Activated T-cell treated with anti-CD3 and anti-CD28 coated beads for 1 hour (primary cell): ENCODE data around the gene SLC6A20.
"Not testable (repeated sequence)": the region's sequence is repeated elsewhere in the genome, so short reads cannot be mapped to it uniquely, and the experiment has no call there.

ENCODE experiments used
- DNase-seq: peaks from one replicate; pipeline ENCODE4 v3.0.0-alpha.2; 2020; ENCODE audit warnings: low read depth

Gene SLC6A20

DNA sequence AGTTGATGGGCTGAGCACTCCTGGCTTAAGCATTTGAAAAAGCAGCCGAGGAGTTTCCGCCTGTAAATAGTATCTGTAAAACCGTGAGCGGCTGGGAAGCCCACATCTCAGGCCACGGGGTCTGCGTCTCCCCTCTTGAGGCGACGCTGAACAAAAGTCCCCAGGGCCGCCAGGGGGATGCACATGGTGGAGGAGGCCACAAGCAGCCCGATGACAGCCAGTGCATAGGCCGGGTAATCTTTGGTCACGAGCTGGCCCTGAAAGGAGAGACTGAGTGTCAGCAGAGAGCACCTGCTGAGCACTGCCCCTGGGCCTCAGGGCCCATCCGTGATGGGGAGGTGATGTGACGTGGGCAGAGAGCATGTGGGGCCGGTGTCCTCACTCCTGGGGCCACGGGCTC lies 37.5 kb downstream of the SLC6A20 start:
- no peak for DNase-seq

DNA sequence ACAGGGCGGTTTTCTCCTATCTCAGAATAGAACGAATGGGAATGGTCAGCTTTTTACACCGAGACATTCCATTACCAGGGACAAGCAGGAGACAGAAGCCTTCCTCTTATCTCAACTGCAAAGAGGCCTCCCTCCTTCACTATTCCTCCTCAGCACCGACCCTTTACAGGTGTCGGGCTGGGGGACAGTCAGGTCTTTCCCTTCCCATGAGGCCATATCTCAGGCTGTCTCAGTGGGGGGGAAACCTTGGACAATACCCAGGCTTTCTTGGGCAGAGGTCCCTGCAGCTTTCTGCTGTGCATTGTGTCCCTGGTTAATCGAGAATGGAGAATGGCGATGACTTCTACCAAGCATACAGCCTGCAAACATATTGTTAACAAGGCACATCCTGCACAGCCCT lies 39.2 kb downstream of the SLC6A20 start:
- DNase-seq = not testable (repeated sequence)

DNA sequence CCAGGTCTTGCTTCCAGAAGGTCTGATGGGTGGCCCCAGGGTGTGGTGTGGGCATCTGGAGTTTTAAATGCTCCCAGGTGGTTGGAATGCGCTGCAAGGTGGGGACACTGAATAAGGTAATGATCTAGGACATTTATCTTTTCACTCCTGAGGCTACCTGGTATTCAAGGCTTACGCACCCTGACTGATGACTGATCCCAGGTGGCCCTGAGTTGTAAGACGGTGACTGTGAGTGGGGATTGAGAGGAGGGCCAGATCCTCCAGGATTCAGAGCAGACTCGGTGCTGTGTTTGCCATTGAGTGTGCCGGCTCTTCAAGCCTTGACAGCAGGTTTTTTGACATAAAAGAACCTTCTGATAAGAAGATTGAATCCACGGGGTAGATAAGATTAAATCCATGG lies 40.3 kb downstream of the SLC6A20 start:
- DNase-seq = no peak

DNA sequence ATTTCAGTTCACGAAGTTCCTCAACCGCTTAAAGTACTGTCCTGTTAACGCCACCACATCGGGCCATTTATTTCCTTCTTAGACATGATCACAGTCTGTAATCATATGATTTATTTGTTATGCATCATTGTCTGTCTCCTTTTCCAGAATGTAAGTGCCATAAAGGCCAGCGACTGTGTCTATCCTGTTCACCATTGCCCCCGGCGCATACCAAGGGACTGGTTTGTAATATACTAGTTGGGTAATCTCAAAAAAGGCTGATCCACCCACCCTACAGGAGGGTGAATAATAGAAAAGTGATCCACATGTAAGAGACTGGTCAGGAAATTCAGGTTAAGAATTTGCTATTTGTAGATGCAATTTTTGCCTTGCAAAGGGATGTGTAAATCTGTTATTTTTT lies 41.9 kb downstream of the SLC6A20 start:
- DNase-seq = no peak

DNA sequence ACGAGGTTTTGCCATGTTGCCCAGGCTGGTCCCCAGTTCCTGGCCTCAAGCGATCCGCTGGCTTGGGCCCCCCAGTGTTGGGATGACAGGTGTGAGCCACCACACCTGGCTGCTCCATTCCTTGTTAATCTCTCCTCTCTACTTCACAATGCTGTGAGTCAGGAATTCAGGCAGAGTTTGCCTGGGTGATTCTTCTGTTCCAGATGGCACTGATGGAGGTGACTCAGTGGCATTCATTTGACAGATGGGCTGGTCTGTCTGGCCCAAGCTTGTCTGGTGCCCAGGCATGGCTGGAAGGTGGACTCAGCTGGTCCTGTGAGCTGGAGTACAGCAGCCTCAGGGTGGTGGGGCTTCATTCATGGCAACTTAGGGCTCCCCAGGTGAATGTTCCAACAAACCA lies 43.2 kb downstream of the SLC6A20 start:
- DNase-seq = no peak

DNA sequence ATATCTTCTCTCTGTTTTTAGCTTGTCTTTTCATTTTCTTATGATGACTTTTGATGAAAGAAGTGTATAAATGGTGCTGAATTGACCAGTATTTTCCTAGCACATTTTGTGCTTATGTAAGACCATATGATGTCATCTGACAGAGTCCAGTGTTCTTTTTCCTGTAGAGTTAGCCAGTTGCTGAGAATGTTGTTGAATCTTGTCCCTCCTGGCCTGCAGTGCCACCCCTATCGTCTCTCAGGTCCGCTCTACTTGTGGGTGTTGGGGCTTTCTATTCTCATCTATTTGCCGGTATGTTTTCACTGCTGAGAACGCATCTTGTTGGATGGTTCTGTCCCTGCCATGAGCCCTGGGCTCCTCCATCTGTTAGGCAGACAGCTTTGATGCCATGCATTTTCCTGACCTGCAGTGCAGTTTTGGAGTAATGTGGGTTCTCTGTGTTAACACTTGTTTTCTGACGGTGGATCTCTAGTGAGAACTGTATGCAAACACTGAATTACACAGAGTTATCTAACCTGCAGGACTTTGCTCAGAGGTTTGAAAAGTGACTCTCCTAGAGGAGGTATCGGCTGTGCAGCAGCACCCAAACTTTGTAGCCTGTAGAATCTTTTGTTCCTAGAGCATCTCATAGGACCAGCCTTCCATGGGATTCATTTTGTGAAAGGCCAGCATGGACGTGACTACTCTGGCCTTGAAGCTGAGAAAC lies 44.6 kb downstream of the SLC6A20 start:
- no peak for DNase-seq

DNA sequence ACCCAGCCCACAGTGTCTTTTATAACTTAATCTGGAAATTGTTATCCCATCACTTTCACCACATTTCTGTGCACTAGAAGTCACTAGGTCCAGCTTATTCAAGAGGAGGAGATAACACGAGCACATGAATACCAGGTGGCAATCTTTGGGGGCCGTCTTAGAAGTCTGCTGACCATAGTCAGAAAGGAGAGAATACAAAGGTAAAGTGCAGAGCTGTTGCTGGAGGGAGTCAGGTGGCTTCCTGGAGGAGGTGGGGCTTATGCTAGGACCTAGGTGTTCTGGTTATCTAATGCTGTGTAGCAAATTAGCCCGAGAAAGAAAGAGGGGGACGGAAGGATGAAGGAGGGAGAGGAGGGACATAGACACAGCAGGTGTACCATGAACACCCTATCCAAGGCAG lies 46.5 kb downstream of the SLC6A20 start:
- no peak for DNase-seq

DNA sequence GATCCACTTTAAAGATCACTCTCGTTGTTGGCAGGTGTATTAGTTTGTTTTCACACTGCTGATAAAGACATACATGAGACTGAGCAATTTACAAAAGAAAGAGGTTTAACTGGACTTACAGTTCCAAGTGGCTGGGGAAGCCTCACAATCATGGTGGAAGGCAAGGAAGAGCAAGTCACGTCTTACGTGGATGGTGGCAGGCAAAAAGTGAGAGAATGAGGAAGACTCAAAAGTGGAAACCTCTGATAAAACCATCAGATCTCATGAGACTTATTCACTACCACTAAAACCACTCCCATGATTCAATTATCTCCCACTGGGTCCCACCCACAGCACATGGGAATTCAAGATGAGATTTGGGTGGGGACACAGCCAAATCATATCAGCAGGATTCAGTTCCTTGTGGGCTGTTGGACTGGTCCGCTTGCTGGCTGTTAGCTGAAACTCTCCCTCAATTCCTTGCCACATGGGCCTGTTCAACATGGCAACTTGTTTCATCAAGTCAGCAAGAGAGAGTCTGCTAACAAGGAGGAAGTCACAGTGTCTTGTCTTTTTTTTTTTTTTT lies 47.2 kb downstream of the SLC6A20 start:
- not testable (repeated sequence) for DNase-seq

DNA sequence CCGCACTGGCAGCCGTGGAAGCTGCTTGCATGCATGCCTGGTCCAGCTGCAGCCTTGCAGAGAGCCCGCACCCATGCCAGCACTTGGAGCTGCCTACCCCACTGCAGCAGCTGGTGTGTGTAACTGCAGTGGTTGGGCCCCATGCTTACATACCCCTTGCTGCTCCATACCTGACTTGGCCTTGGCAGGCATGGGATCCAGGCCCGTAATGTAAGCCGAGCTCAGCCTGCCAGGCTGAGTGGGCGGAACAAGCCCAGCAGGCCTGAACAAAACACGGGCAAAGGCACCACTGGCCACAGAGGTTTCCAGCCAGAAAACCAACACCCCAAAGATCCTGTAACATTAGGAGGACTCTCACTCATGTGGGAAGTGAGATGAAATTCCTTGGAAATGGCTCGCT lies 48.3 kb downstream of the SLC6A20 start:
- DNase-seq = no peak

DNA sequence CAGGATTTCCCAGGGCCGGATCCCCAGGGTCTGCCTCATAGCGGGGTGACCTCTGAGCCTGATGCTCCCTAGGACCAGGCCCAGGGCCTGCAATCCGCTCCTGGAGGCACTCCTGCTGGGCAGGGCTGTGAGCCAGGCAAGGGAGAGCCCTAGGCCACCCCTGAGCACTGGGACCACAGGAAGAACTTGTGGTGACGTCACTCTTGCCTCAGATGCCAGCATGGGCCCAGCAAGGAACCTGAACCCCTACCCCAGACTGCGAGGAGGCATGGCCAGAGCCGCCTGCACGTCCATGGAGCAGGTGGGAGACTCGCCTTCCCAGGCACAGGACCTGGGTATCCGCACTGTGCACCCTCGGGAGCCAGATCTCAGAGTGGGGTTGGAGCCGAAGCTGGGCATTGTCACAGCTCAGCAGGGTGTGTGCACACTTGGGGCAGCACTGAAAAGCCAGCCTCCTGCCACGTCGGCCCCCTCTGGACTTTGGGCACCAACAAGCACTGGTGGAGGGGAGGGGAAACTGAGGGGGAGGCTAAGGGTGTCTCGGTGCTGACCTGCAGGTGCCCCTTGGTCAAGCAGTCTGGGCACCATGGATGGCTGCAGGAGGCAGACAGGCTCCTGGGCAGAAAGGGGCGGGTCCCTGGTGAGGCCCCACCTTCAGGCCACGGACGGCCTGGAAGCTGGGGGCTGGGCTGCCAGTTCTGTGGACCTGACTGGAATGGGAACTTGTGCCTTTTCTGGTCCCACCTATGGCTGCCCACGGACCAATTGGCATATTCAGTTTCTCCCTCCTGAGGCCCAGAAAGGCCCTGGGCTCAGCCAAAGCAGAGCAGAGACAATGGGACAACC lies 49.3 kb downstream of the SLC6A20 start:
- DNase-seq = no peak

DNA sequence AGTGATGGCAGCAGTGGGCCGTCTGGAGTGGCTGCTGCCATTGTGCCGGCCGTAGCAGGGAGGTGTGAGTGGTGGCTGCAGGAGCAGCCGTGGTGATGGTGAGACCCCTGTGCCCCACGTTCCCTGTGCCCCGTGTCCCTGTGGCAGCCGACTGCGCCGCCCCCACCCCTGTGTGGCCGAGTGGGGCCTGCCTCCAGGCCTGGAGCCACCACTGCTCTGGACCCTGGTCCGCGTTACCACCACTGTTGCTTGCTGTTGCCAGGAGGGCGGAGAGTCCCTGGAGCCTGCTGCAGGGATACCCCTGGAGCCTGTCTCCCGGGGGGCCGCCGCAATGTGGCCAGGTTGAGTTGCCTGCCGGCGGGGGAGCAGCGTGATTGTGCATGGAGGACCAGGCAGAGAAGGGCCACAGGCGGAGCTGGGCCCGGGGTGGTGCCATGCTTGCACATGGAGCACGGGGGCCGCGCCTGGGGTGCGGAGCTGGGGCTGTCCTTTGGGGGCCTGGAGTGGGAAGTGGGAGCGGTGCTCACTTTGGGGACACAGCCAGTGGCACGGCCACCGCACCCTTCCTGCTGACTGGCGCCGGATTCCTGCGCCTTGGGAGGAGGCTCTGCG lies 50.1 kb downstream of the SLC6A20 start:
- no peak for DNase-seq

DNA sequence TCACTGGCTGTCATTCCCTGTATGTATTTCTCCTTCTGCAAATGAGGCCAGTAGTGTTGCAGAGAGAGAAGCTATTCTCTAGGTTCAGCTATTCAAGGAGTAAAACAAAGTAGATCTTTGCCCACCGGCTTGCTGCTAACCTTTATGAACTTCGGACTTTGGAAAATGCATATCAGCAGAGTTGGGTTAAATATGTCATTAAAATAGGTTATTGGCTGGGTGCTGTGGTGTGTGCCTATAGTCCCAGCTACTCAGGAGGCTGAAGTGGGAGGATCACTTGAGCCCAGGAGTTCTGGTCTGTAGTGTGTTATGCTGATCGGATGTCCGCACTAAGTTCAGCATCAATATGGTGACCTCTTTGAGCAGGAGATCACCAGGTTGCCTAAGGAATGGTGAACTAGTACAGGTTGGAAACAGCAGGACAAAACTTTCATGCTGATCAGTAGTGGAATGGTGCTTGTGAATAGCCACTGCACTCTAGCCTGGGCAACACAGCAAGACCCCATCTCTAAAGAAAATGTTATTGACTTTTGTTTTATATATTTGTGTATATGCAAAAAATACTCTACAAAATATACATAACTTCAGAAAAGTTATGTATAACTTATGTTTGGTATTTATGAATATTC lies 53.8 kb downstream of the SLC6A20 start:
- no peak for DNase-seq

DNA sequence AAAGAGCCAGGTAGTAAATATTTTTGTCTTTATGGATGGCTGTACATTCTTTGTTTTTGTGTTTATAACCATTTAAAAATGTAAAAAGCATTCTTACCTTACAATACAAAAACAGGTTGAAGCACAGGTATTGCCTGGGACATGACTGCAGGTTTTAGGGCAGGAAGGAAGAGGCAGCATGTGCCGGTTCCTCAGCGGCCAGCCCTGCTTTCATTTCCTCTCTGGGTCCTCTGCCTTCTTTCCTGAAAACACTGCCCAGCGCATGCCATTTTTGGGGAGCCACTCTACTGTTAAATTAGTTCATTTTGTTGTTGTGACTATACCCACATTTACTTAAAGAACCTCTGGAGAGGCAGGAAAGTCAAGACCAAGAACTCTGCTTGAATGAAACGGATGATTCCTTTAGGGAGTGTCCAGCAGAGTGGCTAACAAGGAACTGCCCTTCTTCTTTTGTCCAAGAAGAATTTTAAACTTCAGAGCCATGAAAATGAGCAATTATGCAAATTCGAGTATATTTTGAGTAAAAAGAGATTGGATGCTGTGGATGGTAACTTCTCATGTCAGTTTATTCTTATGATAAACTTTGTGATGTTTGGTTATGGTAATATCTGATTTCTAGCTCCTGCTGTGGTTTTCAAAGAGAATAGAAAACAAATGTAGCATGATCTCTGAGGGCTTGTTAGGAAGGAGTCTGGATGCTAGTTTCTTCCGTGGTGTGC lies 54.4 kb downstream of the SLC6A20 start:
- DNase-seq = no peak

DNA sequence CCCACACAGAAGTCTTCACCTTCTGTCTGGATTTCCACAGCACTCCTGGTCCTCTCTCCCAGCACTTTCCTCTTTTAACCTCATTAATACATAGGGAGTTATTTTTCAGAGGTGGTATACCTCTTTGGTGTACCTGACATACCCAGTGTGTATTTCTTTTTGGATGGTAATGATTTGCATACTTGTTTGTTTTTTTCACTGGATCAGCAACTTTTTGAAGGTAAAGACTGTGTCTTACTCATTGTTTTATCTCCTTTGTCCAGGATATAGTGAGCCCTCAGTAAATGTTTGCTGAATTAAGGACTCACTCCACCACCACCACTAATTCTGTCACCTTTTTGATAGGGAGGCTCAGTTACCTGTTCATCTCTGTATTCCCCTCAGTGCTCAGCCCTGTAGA lies 55.1 kb downstream of the SLC6A20 start:
- no peak for DNase-seq

DNA sequence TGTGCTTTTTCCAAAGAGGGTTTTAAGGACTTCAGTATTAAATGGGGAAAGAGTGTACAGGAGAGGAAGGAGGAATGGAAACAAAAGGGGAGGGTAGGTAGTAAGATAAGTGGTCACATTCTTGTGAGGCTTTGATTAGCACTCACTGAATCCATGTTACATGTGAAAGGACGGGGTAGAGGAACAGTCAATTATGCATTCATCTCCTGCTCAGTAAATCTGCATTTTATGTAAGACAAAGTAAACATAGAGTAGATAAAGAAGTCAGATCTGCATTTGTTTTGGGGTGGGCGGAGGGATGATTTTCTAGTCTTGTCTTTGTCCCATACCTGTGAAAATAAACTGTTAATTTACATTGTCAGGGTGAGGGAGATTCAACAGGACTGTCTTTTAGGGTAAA lies 56.3 kb downstream of the SLC6A20 start:
- DNase-seq = no peak

DNA sequence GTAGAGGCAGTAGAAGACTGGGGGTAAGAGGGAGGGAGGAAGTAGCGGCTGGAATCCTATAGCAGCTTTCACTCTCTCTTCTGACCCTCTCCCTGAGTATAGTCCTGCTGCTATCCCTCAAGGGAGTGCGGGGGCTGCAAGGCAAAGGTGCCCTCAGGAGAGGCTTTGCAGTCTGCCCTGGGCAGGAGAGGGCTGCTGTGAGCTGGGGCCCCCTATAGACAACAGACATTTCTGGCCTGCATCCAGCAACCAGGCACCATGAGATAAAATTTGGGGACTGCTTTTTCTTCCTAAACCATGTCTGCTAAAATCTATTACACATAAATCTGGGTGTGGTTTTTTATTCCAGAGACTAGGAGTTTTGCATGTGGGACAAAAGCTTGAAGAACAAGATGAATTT lies 59.1 kb downstream of the SLC6A20 start:
- DNase-seq = no peak

DNA sequence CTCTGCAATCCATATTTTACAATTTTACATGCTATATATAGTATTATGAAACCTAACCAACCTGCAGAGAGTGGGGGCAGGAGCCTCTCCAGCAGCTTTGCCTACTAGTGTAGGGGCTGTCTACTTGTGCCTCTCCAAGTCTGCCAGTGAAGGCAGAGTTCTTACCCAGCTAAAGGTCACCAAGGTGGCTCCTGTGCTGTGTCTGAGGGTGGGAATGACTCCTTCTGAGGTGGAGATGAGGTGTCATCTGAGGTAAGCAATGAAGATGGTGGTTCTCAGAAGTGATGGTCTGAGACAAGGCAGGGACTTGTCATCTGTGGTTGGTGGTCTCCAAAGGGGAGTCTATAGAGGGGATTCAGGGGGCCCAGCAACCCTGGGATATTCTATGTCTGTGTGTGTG lies 59.6 kb downstream of the SLC6A20 start:
- no peak for DNase-seq

DNA sequence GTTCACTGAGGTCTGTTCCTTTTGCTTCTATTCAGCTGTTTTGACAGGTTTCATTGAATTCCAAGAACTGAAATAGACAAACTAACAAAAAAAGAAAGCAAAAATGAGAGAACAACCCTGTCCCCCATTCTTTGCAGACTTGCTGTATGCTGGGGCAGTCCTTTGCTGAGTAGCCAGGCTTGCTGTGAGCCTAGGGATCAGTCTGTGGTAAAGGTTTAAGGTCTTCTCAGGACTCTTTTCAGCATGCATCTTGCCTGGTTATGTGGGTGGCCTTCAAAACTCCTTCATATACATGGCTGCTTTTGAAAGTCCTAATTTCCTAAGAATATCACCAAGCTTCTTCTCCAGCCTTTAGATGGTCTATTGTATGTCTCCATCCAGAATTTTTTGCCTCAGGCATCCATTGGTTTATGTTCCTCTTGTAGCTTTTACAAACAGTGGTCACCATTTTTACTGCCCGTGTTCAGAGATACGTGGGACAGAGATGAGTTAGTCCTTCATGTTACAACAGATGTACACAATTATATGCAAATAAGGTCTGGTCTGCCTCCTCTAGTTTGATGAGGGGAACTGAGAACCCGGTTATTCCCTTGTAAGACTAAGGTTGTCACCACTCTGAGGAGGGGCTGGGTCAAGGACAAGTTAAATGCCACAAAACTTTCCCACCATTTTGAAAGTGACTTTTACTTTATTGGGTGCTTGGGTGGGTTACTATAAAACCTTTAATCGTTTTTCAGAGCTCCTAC lies 65.8 kb downstream of the SLC6A20 start:
- no peak for DNase-seq

DNA sequence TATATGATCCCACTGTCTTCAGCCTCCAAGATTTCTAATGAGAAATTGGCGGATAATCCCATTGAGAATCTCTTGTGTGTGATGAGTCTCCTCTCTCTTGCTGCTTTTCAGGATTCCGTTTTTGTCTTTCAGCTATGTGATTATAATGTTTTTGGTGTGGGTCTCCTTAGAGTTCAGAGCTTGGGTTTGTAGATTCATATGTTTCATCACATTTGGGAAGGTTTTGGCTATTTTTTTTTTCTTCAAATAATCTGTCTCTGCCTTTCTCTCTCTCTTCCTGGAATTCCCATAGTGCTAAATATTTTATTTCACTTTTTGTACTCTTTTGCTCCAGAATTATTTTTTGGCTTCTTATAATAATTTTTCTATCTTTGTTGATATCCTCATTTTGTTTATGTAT lies 66.7 kb downstream of the SLC6A20 start:
- DNase-seq = no peak

DNA sequence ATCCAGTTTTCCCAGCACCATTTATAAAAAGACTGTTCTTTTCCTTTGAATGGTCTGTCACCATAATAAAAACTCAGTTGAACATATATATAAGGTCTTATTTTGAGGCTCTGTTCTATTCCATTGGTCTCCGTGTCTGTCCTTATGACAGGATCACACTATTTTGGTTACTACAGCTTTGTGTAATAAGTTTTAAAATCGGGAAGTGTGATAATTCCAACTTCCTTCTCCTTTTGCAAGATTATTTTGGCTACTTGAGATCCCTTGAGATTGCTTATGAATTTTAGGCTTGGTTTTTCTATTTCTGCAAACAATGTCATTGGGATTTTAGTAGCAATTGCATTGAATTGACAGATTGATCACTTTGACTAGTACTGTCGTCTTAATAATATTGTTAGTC lies 71.4 kb downstream of the SLC6A20 start:
- no peak for DNase-seq
